ENCODE results near the gene CLCA2. TPM values are rescaled to one million over a fixed set of nuclear protein-coding genes. Genes with fewer than 3 reads are reported as not detected.
A peak's percentile ranks its signal among the peaks of the same experiment; 100 is the strongest.

The CLCA2 gene
- total RNA-seq, 1 donor from 2014 or later = not detected

GRCh38 chr1:86481966-86482365, 58.0 kb downstream of the CLCA2 start:
- no peak for DNase-seq
- H3K27me3 ChIP-seq (ENCODE audit: low read depth) = no peaks in the 10 kb centered on the region
- H3K9me3 ChIP-seq (replicated peaks) = no peaks in the 10 kb centered on the region
- no peaks in the 10 kb centered on the region for H3K36me3 ChIP-seq
- intact Hi-C loops (cut with micrococcal nuclease) = no loop called here
- TF ChIP-seq CTCF (IDR thresholded peaks at IDR 0.05; ENCODE audit: borderline replicate concordance) = no peak
- no peak overlapping the region for H3K27ac ChIP-seq (replicated peaks)
- H3K4me1 ChIP-seq = no peaks in the 10 kb centered on the region
- H3K4me3 ChIP-seq = no peak overlapping the region

GRCh38 chr1:86487131-86487810, 63.3 kb downstream of the CLCA2 start:
- peak; percentile 57 for DNase-seq
- Histone ChIP-seq H3K27me3 (ENCODE audit: low read depth) (no peaks in the 10 kb centered on the region), H3K36me3 (no peaks in the 10 kb centered on the region), H3K9me3 (replicated peaks) (no peaks in the 10 kb centered on the region), H3K27ac (replicated peaks) (peak overlapping the region; percentile 63), H3K4me3 (no peak overlapping the region), H3K4me1 (peaks cover 3% of the 10 kb centered on the region)
- intact Hi-C loops (cut with micrococcal nuclease) = no loop called here
- TF ChIP-seq CTCF (IDR thresholded peaks at IDR 0.05; ENCODE audit: borderline replicate concordance) = no peak

- intact Hi-C loops (cut with micrococcal nuclease) = no loop called here
- H3K27ac ChIP-seq (replicated peaks) = peak overlapping the region; percentile 63
- TF ChIP-seq CTCF (IDR thresholded peaks at IDR 0.05; ENCODE audit: borderline replicate concordance) = no peak
Observed at GRCh38 chr1:86487811-86488141, 63.8 kb downstream of the CLCA2 start.

GRCh38 chr1:86489242-86489878, 65.4 kb downstream of the CLCA2 start:
- no peak overlapping the region for H3K4me3 ChIP-seq
- no peak for TF ChIP-seq CTCF (IDR thresholded peaks at IDR 0.05; ENCODE audit: borderline replicate concordance)
- peaks cover 3% of the 10 kb centered on the region for H3K4me1 ChIP-seq
- no peak for DNase-seq
- H3K36me3 ChIP-seq = no peaks in the 10 kb centered on the region
- H3K27ac ChIP-seq (replicated peaks) = no peak overlapping the region
- H3K9me3 ChIP-seq (replicated peaks) = no peaks in the 10 kb centered on the region
- no peaks in the 10 kb centered on the region for H3K27me3 ChIP-seq (ENCODE audit: low read depth)
- intact Hi-C loops (cut with micrococcal nuclease) = no loop called here

More at GRCh38 chr1:86487811-86488141, 63.8 kb downstream of the CLCA2 start:
- no peak for DNase-seq
- Histone ChIP-seq H3K36me3 (no peaks in the 10 kb centered on the region), H3K4me1 (peaks cover 3% of the 10 kb centered on the region), H3K4me3 (no peak overlapping the region), H3K9me3 (replicated peaks) (no peaks in the 10 kb centered on the region), H3K27me3 (ENCODE audit: low read depth) (no peaks in the 10 kb centered on the region)

GRCh38 chr1:86491171-86491950, 67.4 kb downstream of the CLCA2 start:
- Histone ChIP-seq H3K9me3 (replicated peaks) (no peaks in the 10 kb centered on the region), H3K4me1 (peaks cover 3% of the 10 kb centered on the region), H3K27me3 (ENCODE audit: low read depth) (no peaks in the 10 kb centered on the region), H3K4me3 (no peak overlapping the region), H3K36me3 (no peaks in the 10 kb centered on the region), H3K27ac (replicated peaks) (no peak overlapping the region)
- no peak for TF ChIP-seq CTCF (IDR thresholded peaks at IDR 0.05; ENCODE audit: borderline replicate concordance)
- no peak for DNase-seq
- intact Hi-C loops (cut with micrococcal nuclease) = no loop called here
